Spleen (tissue), 7 donors: Measurements from ENCODE around the gene RAB11FIP4.

Experiments used
- CTCF ChIP-seq, 11 experiments: fragments of 200-600 bp in 7 of 11; fragments of 450-650 bp in 4 of 11; sonication (generic) in 4 of 11; IDR thresholded peaks in 8 of 11; conservative IDR thresholded peaks in 3 of 11; 1 replicate in 7 of 11; 2 replicates in 4 of 11; pipeline versions ENCODE4 v1.4.0 to v1.8.0; 2016 to 2021; ENCODE audit warnings: antibody characterized with exemption in 11 of 11, inconsistent platforms in 4 of 11, mild to moderate bottlenecking in 1 of 11
- POLR2A ChIP-seq, 3 donors: fragments of 450-650 bp; IDR thresholded peaks; one replicate each; pipeline ENCODE4 v1.5.1; 2017; ENCODE audit warnings: antibody characterized with exemption in 3 of 3, mild to moderate bottlenecking in 1 of 3
- POLR2AphosphoS5 ChIP-seq, 3 donors: sonication (generic); formaldehyde crosslinking; IDR thresholded peaks; one replicate each; pipeline ENCODE4 v1.5.1; 2017; ENCODE audit warnings: antibody characterized with exemption in 3 of 3
- donor health status: DM: no; HTN: no; CAD: no; lungs with moderate emphysema.
- donor health status: DM: no; HTN: no; CAD: no.
- donor health status: DM: no; HTN: no; CAD: no.

GRCh38 chr17:31371511-31372097 lies 19.9 kb upstream of the RAB11FIP4 start:
- no peak for TF ChIP-seq CTCF (IDR thresholded peaks at IDR 0.05 in 8 of 11, conservative IDR thresholded peaks at IDR 0.05 in 3 of 11)
- no peak for TF ChIP-seq POLR2AphosphoS5 (IDR thresholded peaks at IDR 0.05)
- TF ChIP-seq POLR2A (IDR thresholded peaks at IDR 0.05), result no peak
